Pancreas (tissue), 10 donors: ENCODE results near the gene DCBLD1. TPM values are rescaled to one million over a fixed set of nuclear protein-coding genes. Genes with fewer than 3 reads are reported as not detected.
A peak's percentile ranks its signal among the peaks of the same experiment; 100 is the strongest.

Experiments
- ATAC-seq, 4 donors: fragments of 200-7000 bp; cut with Tn5 transposase; one replicate each; pipeline versions ENCODE4 v1.8.0 to v1.9.1; 2020; ENCODE audit warnings: mild to moderate bottlenecking in 4 of 4, moderate library complexity in 4 of 4
- DNase-seq, 6 donors: peaks; one replicate each; pipeline ENCODE4 v3.0.0-alpha.2; 2020
- FAIRE-seq: peaks from 2 replicates; lab custom pipeline; 2012; peaks lifted over from hg19 to GRCh38; lab: Jason Lieb, UNC
- H3K27ac ChIP-seq, 4 donors: fragments of 200-600 bp; sonication (generic); 1 replicate in 3 of 4; 2 replicates in 1 of 4; pipeline versions ENCODE4 v1.5.0 to v1.8.0; 2020
- H3K27me3 ChIP-seq, 4 donors: fragments of 200-600 bp; one replicate each; pipeline ENCODE4 v1.8.0; 2021
- H3K36me3 ChIP-seq, 3 donors: fragments of 200-600 bp; sonication (generic) in 1 of 3; one replicate each; pipeline versions ENCODE4 v1.5.0 to v1.8.0; 2020 to 2021
- H3K4me1 ChIP-seq, 3 donors: fragments of 200-600 bp; one replicate each; pipeline ENCODE4 v1.8.0; 2021
- H3K4me3 ChIP-seq, 4 donors: fragments of 200-600 bp; sonication (generic) in 2 of 4; one replicate each; pipeline versions ENCODE4 v1.5.0 to v1.8.0; 2020 to 2021
- H3K9me3 ChIP-seq, 4 donors: fragments of 200-600 bp; one replicate each; pipeline ENCODE4 v1.8.0; 2021
- WGBS, 2 donors: extraction: QIAGEN DNeasy Blood & Tissue Kit; methylation state at CpG; one replicate each; pipeline ENCODE4 v1.1.7; 2013; 5-methylcytosine and 5-hydroxymethylcytosine counted together
- intact Hi-C, 3 donors: fragments of 100-400 bp; cut with DNase I; formaldehyde crosslinking; loops; one replicate each; pipeline versions ENCODE4 v1.11.1 to v1.14.2; 2022
- polyA plus RNA-seq, 2 donors: library from polyadenylated mRNA; stranded (reverse); fragments of 200-250 nt; gene quantifications; one replicate each; pipeline ENCODE4 v1.2.3, GENCODE V29; 2013
- total RNA-seq, 6 donors: library from RNA; stranded (reverse); fragmentation: NEBNext Ultra II Directional in 4 of 6; extraction: Animal tissue kit (Norgen Biotek cat#: 25700) in 4 of 6; gene quantifications; one replicate each; pipeline versions ENCODE4 v1.2.1 to v1.2.4, GENCODE V29; 2021 to 2023
- TF ChIP-seq, protein P1 (sequence below), 4 donors: fragments of 200-600 bp; sonication (generic) in 3 of 4; IDR thresholded peaks; one replicate each; pipeline versions ENCODE4 v1.5.0 to v1.8.0; 2021; ENCODE audit warnings: antibody characterized with exemption in 4 of 4
- donor health status: healthy with polysubstance abuse.
- donor health status: DM: no; HTN: no; CAD: no; lungs with moderate emphysema.
- donor health status: DM: no; HTN: no; CAD: no.
- donor health status: control.
- donor health status: control.
- donor health status: Bipolar disorder and iron deficiency.
- donor health status: DM: yes; HTN: yes; CAD: no.
- donor health status: DM: no; HTN: no; CAD: no.
- donor health status: DM: no; HTN: no; CAD: no.
- donor health status: DM: yes; HTN: yes; CAD: no.

Gene DCBLD1
- total and polyA plus RNA-seq, 8 donors = 4.8 to 12.8 (median 6.4) TPM

DNA sequence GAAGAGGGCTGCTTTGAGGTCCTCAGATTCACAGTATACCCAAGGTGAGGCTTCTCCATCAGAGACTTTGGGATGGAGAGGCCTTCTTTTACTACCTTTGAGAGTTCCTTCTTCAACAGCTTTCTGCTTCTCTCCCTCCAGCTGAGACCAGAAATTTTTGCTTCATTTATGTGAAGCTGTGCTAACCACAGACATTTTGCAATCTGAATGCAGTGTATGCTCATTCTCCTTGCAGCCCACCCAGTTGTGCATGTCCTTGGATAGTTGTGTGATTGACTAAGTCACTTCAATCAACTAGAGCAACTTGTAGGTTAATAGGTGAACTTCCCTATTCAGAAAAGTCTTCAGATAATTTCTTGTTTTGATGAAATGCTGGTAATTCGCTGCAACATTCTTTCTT is 20.1 kb downstream of the DCBLD1 start:
- FAIRE-seq = no peak
- TF ChIP-seq, protein P1, sequence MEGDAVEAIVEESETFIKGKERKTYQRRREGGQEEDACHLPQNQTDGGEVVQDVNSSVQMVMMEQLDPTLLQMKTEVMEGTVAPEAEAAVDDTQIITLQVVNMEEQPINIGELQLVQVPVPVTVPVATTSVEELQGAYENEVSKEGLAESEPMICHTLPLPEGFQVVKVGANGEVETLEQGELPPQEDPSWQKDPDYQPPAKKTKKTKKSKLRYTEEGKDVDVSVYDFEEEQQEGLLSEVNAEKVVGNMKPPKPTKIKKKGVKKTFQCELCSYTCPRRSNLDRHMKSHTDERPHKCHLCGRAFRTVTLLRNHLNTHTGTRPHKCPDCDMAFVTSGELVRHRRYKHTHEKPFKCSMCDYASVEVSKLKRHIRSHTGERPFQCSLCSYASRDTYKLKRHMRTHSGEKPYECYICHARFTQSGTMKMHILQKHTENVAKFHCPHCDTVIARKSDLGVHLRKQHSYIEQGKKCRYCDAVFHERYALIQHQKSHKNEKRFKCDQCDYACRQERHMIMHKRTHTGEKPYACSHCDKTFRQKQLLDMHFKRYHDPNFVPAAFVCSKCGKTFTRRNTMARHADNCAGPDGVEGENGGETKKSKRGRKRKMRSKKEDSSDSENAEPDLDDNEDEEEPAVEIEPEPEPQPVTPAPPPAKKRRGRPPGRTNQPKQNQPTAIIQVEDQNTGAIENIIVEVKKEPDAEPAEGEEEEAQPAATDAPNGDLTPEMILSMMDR (IDR thresholded peaks at IDR 0.05) = no peak
- intact Hi-C loops = no loop called here
- H3K4me1 ChIP-seq = peaks cover 4 to 11% (median 5%) of the 10 kb centered on the region in 3 donors
- no peaks in the 10 kb centered on the region for H3K36me3 ChIP-seq
- H3K9me3 ChIP-seq = no peaks in the 10 kb centered on the region
- ATAC-seq = no peak
- WGBS, 2 donors = 91 to 92% methylated on average over 1 of the region's 1 CpG
- H3K4me3 ChIP-seq = no peak overlapping the region
- H3K27ac ChIP-seq = no peak overlapping the region
- no peaks in the 10 kb centered on the region for H3K27me3 ChIP-seq
- DNase-seq = no peak

DNA sequence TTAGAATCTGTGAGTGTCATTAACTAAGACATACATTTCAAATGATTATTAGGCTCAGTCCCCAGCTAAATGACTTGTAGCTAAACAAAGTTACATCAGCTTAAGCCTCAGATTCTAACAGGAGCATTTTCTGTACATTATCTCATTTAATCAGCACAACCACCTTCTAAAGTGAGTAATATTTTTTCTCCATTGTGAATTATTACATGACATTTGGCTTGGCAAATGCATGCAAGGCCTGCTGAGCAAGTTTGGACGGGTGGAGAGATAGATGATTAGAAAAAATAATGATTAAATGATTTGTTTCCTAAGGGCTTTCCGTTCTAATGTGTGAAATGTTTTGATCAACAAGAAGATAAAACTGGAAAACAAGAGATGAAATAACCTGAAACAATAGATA is 20.7 kb downstream of the DCBLD1 start:
- intact Hi-C loops = no loop called here
- WGBS, 2 donors = 23 to 28% methylated on average over 2 of the region's 2 CpGs
- FAIRE-seq = no peak
- Histone ChIP-seq H3K27me3 (no peaks in the 10 kb centered on the region), H3K9me3 (no peaks in the 10 kb centered on the region), H3K27ac (no peak overlapping the region), H3K4me3 (no peak overlapping the region), H3K36me3 (no peaks in the 10 kb centered on the region), H3K4me1 (peaks cover 1 to 7% (median 5%) of the 10 kb centered on the region in 3 donors)
- TF ChIP-seq, protein P1 (IDR thresholded peaks at IDR 0.05) = no peak
- no peak for ATAC-seq
- no peak for DNase-seq

DNA sequence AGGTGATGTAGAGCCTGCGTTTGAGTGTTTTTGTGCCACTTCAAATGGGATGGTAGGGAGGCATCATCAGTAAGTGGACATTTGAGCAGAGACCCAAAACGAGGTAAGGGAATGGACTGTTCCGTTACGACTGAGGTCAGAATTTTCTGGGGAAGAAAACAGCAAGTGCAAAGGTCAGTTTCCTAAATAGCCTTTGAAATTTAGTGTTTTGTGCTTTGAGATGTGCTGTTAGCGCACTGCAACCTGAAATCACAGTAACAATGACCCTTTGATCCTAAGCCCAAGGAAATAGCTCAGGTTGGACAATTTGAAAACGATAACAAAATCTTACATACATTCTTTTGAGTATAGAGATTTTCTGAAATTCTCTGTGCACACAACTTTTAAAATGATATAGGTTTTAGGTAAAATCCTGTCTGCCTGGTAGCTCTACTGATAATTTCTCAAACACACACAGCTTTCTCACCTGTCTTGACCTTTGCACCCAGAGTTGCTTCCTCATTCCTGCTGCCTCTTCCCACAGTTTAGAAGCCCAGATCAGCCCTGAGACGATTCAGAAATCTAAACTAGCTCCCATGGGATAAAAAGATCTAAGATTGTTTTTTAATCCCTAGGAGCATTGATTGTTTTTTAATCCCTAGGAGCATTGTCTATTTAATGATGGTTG is 22.1 kb downstream of the DCBLD1 start:
- no peaks in the 10 kb centered on the region for H3K36me3 ChIP-seq
- intact Hi-C loops = no loop called here
- H3K27me3 ChIP-seq = no peaks in the 10 kb centered on the region
- H3K27ac ChIP-seq = no peak overlapping the region
- ATAC-seq (peak in 1 of 4 donors; percentile 32), DNase-seq (no peak), FAIRE-seq (no peak)
- H3K4me3 ChIP-seq = no peak overlapping the region
- no peaks in the 10 kb centered on the region for H3K9me3 ChIP-seq
- 66 to 73% methylated on average over 7 of the region's 7 CpGs for WGBS, 2 donors
- TF ChIP-seq, protein P1 (IDR thresholded peaks at IDR 0.05) = no peak
- H3K4me1 ChIP-seq = peaks cover 0 to 7% (median 2%) of the 10 kb centered on the region in 3 donors

DNA sequence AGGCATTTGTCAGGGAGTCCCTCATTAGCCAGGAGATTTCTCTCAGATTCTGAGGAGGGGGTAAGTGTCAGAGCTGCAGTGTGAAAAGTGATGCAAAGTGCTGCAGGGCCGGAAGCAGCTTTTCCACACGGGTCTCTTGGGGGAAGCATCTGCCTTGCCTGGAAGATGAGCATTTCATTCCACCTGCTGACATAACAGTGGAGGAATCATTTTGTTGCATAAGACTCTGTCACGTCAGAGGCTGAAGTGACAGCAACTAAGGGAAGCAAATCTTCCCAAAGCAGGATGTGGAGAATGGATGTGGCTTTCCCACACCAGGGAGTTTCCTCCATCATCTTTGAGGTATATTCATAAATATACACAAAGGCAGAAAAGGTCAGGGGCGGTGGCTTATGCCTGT is 22.8 kb downstream of the DCBLD1 start:
- Histone ChIP-seq H3K27me3 (no peaks in the 10 kb centered on the region), H3K36me3 (no peaks in the 10 kb centered on the region), H3K27ac (no peak overlapping the region), H3K4me1 (peaks cover 0 to 7% (median 2%) of the 10 kb centered on the region in 3 donors), H3K4me3 (no peak overlapping the region), H3K9me3 (no peaks in the 10 kb centered on the region)
- TF ChIP-seq, protein P1 (IDR thresholded peaks at IDR 0.05) = no peak
- FAIRE-seq (no peak), DNase-seq (no peak), ATAC-seq (no peak)
- intact Hi-C loops = no loop called here
- 77 to 81% methylated on average over 4 of the region's 4 CpGs for WGBS, 2 donors

DNA sequence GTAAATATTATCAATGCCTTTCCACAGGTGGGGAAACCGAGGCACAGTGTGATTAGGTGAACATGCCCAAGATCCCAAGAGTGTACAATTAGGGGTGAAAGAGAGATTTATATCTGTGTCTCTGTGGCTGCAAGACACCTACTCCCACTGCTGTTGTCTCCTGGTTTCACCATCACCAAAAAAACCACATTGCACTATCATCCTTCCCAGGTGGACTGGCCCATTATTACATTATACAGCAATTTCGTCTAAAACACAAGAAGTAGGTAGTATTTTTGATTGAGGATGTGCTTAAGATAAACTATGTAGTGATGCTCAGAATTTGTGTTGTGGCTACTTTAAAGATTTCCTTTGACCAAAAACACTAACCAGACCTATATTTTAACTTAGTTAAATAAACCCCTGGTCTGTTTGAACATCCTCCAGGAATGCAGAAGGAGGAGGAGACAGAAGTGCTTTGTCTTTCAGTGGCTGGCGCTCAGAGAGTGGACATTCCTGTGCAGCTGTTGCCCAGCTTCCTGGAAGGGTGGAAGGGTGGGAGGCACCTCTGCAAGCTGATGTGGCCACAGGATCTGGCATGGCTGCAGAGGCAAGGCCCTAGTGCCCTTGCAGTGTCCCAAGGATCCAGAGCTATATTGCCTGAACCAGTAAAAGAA is 23.8 kb downstream of the DCBLD1 start:
- 65 to 73% methylated on average over 3 of the region's 3 CpGs for WGBS, 2 donors
- H3K4me1 ChIP-seq = peaks cover 0 to 7% (median 2%) of the 10 kb centered on the region in 3 donors
- no peaks in the 10 kb centered on the region for H3K36me3 ChIP-seq
- H3K27me3 ChIP-seq = no peaks in the 10 kb centered on the region
- DNase-seq = peak in 1 of 6 donors; percentile 17
- intact Hi-C loops = no loop called here
- no peak for FAIRE-seq
- H3K9me3 ChIP-seq = no peaks in the 10 kb centered on the region
- no peak overlapping the region for H3K4me3 ChIP-seq
- peak overlapping the region in 1 of 4 donors; percentile 1 for H3K27ac ChIP-seq
- TF ChIP-seq, protein P1 (IDR thresholded peaks at IDR 0.05) = no peak
- ATAC-seq = peak in 2 of 4 donors; percentile 38 to 65
